ENCODE measurements around the gene WHRN. TPM values are rescaled to one million over a fixed set of nuclear protein-coding genes. Genes with fewer than 3 reads are reported as not detected.
A peak's percentile ranks its signal among the peaks of the same experiment; 100 is the strongest.

Gene WHRN
- total and polyA plus RNA-seq, 9 of the 15 experiments (the other 6 are each of a cell fraction or from before 2014, with no cell fraction given): 0.31 to 14.1 (median 3.0) TPM

- TF ChIP-seq HDAC1 (IDR thresholded peaks at IDR 0.05) (0 out of 4 replicates have a peak, but pooled peaks of 1 of the 2 experiments have one; percentile 18), ZNF766 (CRISPR knock-in tag; conservative IDR thresholded peaks at IDR 0.05) (0 out of 2 replicates have a peak, but pooled peaks have one; percentile 41), DACH1 (IDR thresholded peaks at IDR 0.05; ENCODE audit: partially characterized antibody) (no peak), ZNF644 (tag; IDR thresholded peaks at IDR 0.05; ENCODE audit: low read depth) (no peak), ZNF408 (CRISPR knock-in tag; IDR thresholded peaks at IDR 0.05; ENCODE audit: low read depth) (no peak), ZEB2 (IDR thresholded peaks at IDR 0.05) (peak; percentile 39; the same call in 1 of the 2 replicates), MNT (conservative IDR thresholded peaks at IDR 0.05) (0 out of 4 replicates have a peak, but pooled peaks of 1 of the 2 experiments have one; percentile 21), SNIP1 (IDR thresholded peaks at IDR 0.05; ENCODE audit: low read depth) (no peak), ETV6 (IDR thresholded peaks at IDR 0.05; ENCODE audit: borderline replicate concordance in 1 of 2, low read depth in 2 of 2, low read length in 1 of 2) (no peak), ETV6 (CRISPR knock-in tag; IDR thresholded peaks at IDR 0.05; ENCODE audit: borderline replicate concordance) (no peak), E2F4 (CRISPR knock-in tag; IDR thresholded peaks at IDR 0.05; ENCODE audit: low read depth) (no peak), ZNF431 (CRISPR knock-in tag; IDR thresholded peaks at IDR 0.05) (no peak), POLR3G (IDR thresholded peaks at IDR 0.05; ENCODE audit: extremely low read depth, insufficient read length, insufficient replicate concordance) (no peak), ZBTB11 (CRISPR knock-in tag; IDR thresholded peaks at IDR 0.05) (0 out of 6 replicates have a peak, but pooled peaks of 1 of the 3 experiments have one; percentile 26), THRA (IDR thresholded peaks at IDR 0.05) (no peak), E2F1 (CRISPR knock-in tag; IDR thresholded peaks at IDR 0.05) (no peak), PURB (CRISPR knock-in tag; IDR thresholded peaks at IDR 0.05; ENCODE audit: low read depth) (no peak), ETS2 (tag; IDR thresholded peaks at IDR 0.05; ENCODE audit: borderline replicate concordance, poor library complexity, severe bottlenecking) (no peak)
Measured at GRCh38 chr9:114493521-114494184, 11.6 kb downstream of the WHRN start (continued).

All from K562 (cell line).